ENCODE data around the gene SOX2.

Gene SOX2

GRCh38 chr3:181705086-181705480 is 6.6 kb upstream of the SOX2 start:
- DNase-seq, result no peak

DNA sequence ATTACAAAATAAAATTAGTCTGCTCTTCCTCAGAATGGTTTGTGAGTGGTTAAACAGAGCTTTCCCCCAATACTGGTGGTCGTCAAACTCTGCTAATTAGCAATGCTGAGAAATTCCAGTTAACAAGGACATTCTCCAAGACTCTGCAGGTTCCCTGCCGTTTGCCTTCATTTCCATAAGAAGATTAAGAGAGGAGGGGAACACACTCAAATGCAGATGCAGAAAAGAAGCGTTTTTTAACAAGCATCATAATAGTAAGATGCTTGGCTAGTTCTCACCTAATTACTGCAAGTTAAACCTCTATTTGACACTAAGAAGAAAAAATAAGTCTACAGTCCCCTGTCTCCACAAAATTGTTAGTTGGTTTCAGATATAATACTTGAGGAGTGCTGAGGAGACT is 3.7 kb upstream of the SOX2 start:
- DNase-seq, result no peak

DNA sequence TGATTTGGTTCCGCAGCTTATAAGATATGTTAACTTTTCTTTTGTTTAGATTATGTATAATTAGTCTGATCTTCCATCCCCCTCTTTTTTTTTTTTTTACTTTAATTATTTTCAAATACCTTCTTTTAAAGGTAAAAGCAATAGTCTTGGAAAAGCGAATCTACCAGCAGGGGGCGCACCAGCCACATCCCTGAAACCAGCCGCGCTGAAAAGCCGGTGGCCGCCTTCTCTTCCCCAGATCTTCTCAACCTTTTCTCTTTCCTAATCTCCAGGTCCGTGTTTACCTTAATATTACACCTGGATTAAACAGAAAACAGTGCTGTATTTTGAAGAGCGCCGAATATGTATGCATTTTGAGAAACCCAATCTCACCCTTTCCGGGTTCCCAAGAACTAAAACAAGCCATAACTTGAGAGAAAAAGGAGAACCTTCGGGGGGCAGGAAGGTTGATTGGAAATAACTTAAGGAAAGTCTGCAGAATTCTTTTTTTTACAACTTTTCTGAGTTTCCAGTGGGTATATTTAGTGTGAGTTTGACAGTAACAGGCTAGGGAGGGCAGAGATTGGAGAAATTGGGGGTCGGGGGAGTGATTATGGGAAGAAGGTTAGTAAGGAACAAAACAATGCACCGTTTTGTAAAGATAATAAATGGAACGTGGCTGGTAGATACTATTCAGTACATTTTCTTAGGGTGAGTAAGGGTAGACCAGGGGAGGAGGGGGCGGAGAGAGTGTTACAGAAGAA is 2.0 kb upstream of the SOX2 start:
- DNase-seq, result peak; percentile 80

DNA sequence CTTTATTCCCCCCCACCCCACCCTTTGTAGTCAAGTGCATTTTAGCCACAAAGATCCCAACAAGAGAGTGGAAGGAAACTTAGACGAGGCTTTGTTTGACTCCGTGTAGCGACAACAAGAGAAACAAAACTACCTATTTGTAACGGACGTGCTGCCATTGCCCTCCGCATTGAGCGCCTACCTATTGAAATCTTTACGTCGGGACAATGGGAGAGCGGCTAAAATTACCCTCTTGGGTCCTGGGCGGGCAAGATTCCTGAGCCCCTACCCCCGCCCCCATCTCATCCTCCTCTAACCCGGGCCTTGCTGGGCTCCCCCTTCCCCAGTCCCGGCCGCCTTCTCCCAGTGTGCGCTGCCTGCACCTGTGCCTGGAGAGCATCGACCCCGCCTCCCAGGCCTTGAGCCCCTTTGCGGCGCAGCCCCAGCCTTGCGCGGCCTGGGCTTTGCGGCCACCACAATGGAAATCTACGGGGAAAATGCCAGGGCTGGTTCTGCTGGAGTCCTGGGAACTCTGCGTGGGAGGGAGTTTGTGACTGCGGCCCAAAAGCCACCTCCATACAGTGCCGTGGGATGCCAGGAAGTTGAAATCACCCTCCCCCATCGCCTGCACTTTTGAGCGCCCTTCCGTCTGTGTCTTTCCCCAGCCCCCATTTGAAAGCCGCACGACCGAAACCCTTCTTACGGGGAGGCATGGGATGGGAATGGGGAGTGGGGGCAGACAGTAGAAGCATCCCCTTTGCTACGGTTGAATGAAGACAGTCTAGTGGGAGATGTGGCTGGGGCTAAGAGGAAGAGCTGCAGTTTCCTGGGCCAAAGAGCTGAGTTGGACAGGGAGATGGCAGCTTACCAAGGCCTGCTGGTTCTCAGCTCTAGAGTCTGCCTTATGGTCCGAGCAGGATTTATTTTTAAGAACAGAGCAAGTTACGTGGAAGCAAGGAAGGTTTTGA is 1.1 kb upstream of the SOX2 start:
- peak; percentile 27 for DNase-seq

DNA sequence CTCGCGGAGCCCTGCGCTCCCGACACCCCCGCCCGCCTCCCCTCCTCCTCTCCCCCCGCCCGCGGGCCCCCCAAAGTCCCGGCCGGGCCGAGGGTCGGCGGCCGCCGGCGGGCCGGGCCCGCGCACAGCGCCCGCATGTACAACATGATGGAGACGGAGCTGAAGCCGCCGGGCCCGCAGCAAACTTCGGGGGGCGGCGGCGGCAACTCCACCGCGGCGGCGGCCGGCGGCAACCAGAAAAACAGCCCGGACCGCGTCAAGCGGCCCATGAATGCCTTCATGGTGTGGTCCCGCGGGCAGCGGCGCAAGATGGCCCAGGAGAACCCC is 464 bp downstream of the SOX2 start:
- DNase-seq, result no peak

DNA sequence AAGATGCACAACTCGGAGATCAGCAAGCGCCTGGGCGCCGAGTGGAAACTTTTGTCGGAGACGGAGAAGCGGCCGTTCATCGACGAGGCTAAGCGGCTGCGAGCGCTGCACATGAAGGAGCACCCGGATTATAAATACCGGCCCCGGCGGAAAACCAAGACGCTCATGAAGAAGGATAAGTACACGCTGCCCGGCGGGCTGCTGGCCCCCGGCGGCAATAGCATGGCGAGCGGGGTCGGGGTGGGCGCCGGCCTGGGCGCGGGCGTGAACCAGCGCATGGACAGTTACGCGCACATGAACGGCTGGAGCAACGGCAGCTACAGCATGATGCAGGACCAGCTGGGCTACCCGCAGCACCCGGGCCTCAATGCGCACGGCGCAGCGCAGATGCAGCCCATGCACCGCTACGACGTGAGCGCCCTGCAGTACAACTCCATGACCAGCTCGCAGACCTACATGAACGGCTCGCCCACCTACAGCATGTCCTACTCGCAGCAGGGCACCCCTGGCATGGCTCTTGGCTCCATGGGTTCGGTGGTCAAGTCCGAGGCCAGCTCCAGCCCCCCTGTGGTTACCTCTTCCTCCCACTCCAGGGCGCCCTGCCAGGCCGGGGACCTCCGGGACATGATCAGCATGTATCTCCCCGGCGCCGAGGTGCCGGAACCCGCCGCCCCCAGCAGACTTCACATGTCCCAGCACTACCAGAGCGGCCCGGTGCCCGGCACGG is 991 bp downstream of the SOX2 start:
- DNase-seq, result peak; percentile 27

DNA sequence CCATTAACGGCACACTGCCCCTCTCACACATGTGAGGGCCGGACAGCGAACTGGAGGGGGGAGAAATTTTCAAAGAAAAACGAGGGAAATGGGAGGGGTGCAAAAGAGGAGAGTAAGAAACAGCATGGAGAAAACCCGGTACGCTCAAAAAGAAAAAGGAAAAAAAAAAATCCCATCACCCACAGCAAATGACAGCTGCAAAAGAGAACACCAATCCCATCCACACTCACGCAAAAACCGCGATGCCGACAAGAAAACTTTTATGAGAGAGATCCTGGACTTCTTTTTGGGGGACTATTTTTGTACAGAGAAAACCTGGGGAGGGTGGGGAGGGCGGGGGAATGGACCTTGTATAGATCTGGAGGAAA is 1.5 kb downstream of the SOX2 start:
- DNase-seq, result no peak

- no peak for DNase-seq
Observed at GRCh38 chr3:181713676-181714612, 2.2 kb downstream of the SOX2 start.

DNA sequence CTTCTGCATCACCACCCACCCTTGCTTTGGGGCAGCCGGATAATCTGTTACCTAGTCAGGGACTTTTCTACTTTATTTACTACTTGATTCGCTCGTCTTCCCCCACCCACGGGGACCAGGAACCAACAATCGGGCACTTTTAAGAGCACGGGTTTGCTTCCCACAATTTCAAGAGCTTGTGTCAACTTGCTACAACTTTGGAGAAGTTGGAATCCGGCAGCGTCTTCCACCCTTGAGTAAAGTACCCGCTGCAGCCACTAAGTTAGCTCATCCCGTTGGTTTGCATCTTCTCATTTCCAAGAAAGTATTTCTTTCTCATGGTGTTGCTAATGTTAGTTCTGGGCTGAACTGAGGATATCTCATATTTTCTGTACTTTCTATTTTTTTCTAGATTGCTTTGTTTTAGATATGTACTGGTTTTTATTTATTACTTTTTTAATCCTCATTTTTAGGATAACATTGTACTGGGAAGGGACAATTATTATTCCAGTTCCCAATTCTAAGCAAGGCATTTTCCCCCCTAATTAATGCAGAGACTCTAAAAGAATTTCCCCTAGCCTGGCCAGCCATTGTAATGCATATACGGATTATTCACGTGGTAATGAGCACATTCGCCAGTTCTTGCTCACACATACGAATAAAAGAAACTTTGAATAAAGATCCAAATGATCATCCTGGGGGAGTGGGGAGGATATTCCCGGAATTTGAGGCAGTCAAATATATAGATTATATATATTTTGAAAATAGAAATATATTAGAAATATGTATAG is 4.0 kb downstream of the SOX2 start:
- DNase-seq, result no peak

DNA sequence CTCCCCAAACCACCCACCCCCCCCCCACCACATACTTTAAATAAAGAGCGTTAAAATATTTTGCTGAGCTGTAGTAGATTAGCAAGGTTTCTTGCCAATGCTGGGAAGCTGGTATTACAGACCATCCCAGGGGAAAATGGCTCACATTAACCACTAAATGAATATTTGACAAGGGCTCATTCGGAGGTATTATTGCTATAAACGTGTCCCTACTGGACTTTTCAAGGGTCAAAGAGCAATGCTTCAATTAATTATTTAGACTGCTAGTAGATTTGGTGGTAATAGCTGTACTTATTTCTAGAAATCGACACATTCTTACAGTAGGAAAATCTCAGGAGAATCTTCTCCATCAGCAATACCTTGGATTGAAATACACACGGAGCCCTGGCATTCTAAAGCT is 5.2 kb downstream of the SOX2 start:
- DNase-seq, result no peak

DNA sequence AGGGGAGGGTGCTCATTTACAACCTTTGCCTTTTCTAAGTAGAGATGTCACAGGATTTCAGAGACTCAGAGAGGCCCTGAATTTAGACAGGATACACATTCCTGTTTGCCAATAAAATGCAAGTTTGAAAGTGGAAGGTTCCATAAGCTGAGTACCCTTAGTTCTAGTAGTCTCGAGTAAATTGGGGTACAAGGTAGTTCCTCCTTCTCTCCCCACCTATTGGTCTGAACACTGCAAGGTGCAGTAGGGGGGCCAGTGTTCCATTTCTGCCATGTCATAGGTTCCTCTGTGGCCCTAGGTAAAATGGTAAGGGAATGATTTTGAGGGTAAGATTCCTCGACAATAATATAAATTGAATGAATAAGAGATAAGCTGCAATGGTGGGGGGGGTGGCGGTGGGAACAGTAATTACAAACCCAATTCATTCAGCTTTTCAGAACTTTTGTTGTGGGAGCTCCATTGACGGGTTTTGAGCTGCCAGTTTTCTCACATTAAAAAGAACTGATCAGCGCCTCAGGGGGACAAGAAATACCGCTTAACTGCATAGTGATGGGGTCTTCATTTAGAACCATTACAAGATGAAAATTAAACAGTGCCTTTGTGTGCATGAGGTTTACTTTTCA is 5.9 kb downstream of the SOX2 start:
- DNase-seq, result no peak

DNA sequence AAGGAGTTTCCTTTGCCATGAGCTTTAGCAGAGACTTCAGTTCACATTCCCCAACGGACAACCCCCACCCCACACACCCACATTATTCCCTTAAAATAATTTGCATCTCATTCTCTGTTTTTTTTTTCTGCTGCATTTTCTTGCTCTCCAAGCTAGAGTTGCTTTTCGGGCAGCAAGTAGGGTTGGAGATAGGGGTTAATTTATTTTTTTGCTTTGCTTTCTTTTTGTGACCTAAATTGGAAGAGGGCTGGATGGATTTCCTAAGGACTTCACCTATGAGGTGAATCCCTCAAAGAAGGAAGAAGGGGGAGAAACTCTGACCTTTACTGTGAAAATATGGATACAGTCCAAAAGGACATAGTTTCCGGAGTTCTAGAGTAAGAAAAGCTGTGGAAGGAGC is 6.6 kb downstream of the SOX2 start:
- DNase-seq, result no peak

DNA sequence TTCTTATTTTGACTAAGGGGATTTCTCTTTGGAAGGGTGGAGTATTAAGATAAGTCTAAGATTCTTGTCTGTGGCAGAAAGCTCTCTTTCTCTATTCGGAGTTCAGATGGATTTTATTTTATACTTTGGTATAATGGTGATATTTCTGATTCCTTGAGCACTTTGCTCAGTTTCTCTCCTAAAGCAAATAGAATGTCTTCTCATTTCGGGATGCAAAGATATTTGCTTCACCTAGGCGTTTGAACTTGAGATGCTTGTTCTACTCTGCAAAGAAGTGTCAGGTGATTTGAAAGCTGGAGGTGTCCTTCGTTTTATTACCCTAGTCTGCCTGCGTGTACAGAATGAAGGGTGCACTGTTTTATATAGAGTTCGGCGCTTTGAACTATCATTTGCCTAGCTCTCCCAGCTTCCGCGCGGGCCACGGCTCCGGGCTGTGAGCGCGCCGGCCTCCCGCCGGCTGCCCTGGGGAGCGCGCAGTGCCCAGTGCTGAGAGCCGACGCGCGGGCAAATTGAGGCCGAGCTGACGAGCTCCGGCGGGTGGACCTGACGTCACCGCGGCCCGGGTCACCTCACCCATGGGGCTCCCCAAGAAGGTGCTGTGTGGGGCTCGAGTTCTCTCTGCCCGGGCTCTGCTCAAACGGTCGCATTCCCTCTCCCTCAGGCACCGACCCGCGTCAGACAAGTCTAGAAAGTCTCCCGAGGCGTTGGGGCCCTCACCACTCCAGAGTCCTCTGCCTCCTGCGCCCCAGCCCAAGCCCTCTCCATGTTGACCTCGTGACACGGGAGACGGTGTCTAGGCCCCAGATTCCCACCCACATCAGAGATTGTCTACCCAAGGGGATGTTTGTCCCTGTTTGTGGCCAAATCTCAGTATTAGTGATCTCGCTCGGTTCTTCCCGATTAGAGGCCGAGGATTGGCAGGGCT is 7.5 kb downstream of the SOX2 start:
- DNase-seq, result no peak

DNA sequence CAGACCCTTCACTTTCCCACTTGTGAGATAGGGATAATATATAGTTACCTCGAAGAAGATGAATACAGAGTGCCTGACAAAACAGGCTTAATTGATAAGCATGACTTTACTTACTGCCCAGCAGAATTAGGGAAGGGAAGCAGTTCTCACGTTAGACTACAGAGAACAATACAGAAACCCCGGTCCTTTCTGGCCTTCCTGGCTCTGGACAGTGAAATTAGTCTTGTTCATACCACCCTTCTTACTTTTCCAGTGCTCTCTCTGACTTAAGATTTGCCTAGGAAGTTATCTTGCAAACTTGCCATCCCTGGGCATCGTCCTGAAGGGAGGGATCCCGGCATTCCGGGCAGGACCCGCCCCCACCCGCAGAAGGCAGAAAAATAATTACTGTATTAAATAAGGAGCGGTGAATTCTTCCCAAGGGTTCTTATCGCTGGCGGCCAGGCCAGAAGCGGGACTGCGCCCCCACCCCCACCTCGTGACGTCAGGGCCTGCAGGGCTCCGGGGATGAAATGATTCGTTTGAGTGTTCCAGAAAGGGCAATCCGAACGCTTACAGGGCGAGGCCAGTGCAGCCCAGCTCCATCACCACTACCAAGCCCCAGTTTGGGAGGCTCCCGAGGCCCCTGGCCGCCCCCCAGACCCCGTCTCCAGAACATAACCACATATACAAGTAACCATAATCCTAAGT is 8.4 kb downstream of the SOX2 start:
- no peak for DNase-seq

GRCh38 chr3:181721046-181721875 is 9.5 kb downstream of the SOX2 start:
- DNase-seq, result no peak

GRCh38 chr3:181722156-181722555 is 10.4 kb downstream of the SOX2 start:
- no peak for DNase-seq

GRCh38 chr3:181722766-181723425 is 11.2 kb downstream of the SOX2 start:
- DNase-seq, result no peak

GRCh38 chr3:181723625-181724191 is 12.0 kb downstream of the SOX2 start:
- no peak for DNase-seq
